ENCODE measurements around the gene COP1.

- TF ChIP-seq RNF2 (IDR thresholded peaks at IDR 0.05; ENCODE audit: borderline replicate concordance, low read depth, low read length, missing control alignments, poor library complexity, severe bottlenecking), result no peak
- no peak for TF ChIP-seq POLR2AphosphoS5 (IDR thresholded peaks at IDR 0.05; ENCODE audit: low read depth, low read length)
- TF ChIP-seq EZH2 (IDR thresholded peaks at IDR 0.05; ENCODE audit: low read depth, low read length, severe bottlenecking), result no peak
- no peak for TF ChIP-seq EP300 (IDR thresholded peaks at IDR 0.05; ENCODE audit: borderline replicate concordance in 1 of 2, low read depth in 2 of 2, low read length in 2 of 2)
- TF ChIP-seq CTCF (IDR thresholded peaks at IDR 0.05; ENCODE audit: control extremely low read depth in 1 of 3, insufficient read depth in 1 of 3, low read depth in 1 of 3, low read length in 3 of 3), result no peak
Observed at GRCh38 chr1:175976865-175977642, 230.0 kb downstream of the COP1 start.
